ENCODE data around the gene TELO2. TPM values are rescaled to one million over a fixed set of nuclear protein-coding genes. Genes with fewer than 3 reads are reported as not detected.

TELO2 gene
- total and polyA plus RNA-seq, 9 donors: 14.5 to 40.4 (median 35.8) TPM

DNA sequence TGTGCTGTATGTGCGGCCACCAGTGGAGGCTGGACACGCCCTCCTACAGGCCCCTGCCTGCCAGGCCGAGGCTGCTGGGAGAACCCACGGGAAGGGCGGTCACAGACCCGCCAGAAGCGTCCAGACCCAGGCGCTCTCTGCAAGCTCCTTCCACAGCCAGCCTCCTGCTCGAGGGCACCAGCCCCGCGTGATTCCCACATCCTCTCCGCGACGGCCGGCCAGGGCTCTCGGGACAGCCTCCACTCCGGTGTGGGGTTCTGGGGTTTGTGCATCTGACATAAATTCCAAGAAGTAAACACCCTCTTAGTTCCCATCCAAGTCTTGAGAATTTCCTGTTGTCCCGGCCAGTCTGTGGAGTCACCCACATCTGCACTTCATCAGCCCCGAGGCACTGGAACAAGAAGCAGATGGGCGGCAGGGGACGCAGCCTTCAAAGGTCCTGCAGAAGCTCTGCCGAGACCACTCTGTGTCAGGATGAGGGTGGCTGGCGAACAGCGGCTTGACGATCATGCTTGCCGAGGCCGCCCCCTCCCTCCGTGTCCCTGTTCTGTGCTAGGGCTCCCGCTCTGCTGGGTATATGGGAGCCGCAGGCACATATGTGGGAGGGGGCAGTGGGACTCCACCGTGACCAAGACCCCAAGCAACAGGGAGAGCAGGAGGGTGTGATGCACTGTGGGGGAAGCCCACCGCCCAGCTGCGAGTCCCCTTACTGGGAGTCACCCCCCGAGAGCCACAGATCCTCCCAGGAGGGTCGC lies 37.9 kb downstream of the TELO2 start:
- no peak overlapping the region for H3K4me3 ChIP-seq (ENCODE audit: low read length)

DNA sequence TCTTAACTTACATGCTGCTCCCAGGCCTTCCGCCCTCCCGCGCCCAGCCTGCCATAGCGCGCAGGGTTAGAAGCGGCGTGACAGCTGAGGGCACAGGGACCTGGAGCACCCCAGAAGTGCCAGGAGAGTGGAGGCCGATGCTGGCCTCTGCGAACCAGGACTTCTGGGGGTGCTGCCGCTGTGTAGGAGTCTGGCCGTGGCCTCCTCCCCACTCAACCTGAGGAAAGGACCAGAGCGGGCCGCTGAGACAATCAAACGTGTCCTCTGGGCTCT lies 38.4 kb downstream of the TELO2 start:
- Histone ChIP-seq H3K27ac (ENCODE audit: low read length) (peak overlapping the region; percentile 90), H3K36me3 (ENCODE audit: control insufficient read depth, insufficient read depth, low read length) (peaks cover 11% of the 10 kb centered on the region), H3K9me3 (replicated peaks; ENCODE audit: control insufficient read depth, low read depth, low read length) (no peaks in the 10 kb centered on the region), H3K4me1 (ENCODE audit: control insufficient read depth, insufficient read depth, low read length) (peaks cover 68% of the 10 kb centered on the region), H3K4me3 (ENCODE audit: low read length) (no peak overlapping the region), H3K27me3 (ENCODE audit: control insufficient read depth, insufficient read depth, low read length) (no peaks in the 10 kb centered on the region)
- DNase-seq: no peak
- 83% methylated on average over 7 of the region's 14 CpGs for WGBS (ENCODE audit: insufficient coverage)

More for the DNA sequence above, 37.9 kb downstream of the TELO2 start:
- DNase-seq: peak; percentile 90
- 36% methylated on average over 31 of the region's 35 CpGs for WGBS (ENCODE audit: insufficient coverage)
- Histone ChIP-seq H3K9me3 (replicated peaks; ENCODE audit: control insufficient read depth, low read depth, low read length) (no peaks in the 10 kb centered on the region), H3K36me3 (ENCODE audit: control insufficient read depth, insufficient read depth, low read length) (peaks cover 5% of the 10 kb centered on the region), H3K27me3 (ENCODE audit: control insufficient read depth, insufficient read depth, low read length) (no peaks in the 10 kb centered on the region), H3K4me1 (ENCODE audit: control insufficient read depth, insufficient read depth, low read length) (peaks cover 63% of the 10 kb centered on the region), H3K27ac (ENCODE audit: low read length) (peak overlapping the region; percentile 90)

DNA sequence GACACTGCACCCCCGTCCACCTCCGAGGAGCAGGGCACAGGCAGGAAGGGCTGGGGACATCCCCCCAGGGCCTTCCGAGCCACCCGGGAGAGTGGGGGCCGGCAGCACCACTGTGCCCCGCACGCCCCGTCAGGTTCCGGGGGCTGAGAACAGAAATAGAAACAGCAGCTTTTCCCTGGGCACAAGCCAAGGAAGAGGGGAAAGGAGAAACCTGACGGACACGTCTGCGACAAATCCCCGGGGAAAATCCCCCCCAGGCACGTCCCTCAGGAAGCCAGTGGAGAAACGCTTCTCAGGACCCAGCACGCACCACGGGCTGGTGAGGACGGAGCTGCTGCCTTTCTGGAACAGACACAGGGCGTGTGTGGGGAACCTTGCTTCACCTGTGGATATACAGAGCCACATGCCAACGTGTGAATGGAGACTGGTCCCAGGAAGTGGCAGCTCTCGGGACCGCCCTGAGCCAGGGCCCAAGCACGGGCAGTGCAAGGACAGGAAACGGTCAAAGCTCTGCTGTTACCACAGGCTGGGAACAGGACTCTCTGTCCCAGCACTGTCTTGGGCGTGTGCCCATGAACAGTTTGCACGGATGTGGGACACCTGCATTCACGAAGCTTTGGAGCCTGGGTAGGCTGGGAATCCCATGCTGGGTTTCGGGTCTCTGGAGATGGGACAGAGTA lies 39.1 kb downstream of the TELO2 start:
- Histone ChIP-seq H3K4me1 (ENCODE audit: control insufficient read depth, insufficient read depth, low read length) (peaks cover 70% of the 10 kb centered on the region), H3K27ac (ENCODE audit: low read length) (peak overlapping the region; percentile 90), H3K27me3 (ENCODE audit: control insufficient read depth, insufficient read depth, low read length) (no peaks in the 10 kb centered on the region), H3K9me3 (replicated peaks; ENCODE audit: control insufficient read depth, low read depth, low read length) (no peaks in the 10 kb centered on the region), H3K4me3 (ENCODE audit: low read length) (no peak overlapping the region), H3K36me3 (ENCODE audit: control insufficient read depth, insufficient read depth, low read length) (peaks cover 17% of the 10 kb centered on the region)
- WGBS (ENCODE audit: insufficient coverage): 40% methylated on average over 27 of the region's 28 CpGs
- DNase-seq: peak; percentile 76

DNA sequence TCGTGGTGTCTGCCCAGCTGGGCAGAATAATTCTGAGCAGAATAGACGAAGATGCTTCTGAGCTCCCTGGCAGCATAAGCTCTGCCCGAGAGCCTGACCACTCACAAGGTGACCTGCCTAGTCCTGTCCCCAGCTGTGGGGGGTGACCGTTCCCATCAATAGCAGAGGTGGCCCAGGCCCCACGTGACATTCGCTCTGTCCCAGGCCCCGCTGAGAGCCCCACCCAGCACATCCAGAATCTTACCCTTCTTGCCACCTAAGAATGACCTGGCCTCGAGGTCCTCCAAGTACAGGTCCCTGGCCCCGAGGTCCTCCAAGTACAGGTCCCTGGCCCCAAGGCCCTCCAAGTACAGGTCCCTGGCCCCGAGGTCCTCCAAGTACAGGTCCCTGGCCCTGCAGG lies 39.6 kb downstream of the TELO2 start:
- Histone ChIP-seq H3K36me3 (ENCODE audit: control insufficient read depth, insufficient read depth, low read length) (peaks cover 20% of the 10 kb centered on the region), H3K4me1 (ENCODE audit: control insufficient read depth, insufficient read depth, low read length) (peaks cover 65% of the 10 kb centered on the region), H3K9me3 (replicated peaks; ENCODE audit: control insufficient read depth, low read depth, low read length) (no peaks in the 10 kb centered on the region), H3K4me3 (ENCODE audit: low read length) (no peak overlapping the region), H3K27me3 (ENCODE audit: control insufficient read depth, insufficient read depth, low read length) (no peaks in the 10 kb centered on the region), H3K27ac (ENCODE audit: low read length) (peak overlapping the region; percentile 90)
- DNase-seq: no peak
- WGBS (ENCODE audit: insufficient coverage): 56% methylated on average over 6 of the region's 10 CpGs

DNA sequence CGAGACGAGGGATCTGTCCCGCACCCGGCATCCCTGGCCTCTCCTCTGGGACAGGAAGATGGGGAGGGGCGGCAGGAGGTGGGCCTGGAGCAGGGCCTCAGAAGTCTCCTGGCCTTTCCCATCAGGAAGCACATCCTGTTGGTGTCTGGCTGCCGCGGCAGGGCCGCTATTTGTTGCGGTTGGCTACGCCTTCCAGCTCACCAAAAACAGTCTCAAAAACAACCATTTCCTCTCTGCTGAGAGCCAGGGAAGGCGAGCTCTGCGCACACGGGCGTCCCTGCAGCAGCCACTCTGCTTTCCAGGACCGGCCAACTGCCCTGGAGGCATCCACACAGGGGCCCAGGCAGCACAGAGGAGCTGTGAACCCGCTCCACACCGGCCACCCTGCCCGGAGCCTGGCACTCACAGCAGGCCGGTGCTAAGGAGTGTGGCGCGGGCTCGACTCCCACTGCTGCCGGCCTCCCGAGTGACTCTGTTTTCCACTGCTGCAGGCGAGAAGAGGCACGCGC lies 40.3 kb downstream of the TELO2 start, which contains the start of gene TMEM204:
TSS of gene TMEM204 (plus strand) at position 224 of the 509 bp plus-strand sequence. CDS start 610 bp downstream, outside the sequence.
- 10% methylated on average over 27 of the region's 27 CpGs for WGBS (ENCODE audit: insufficient coverage)

DNA sequence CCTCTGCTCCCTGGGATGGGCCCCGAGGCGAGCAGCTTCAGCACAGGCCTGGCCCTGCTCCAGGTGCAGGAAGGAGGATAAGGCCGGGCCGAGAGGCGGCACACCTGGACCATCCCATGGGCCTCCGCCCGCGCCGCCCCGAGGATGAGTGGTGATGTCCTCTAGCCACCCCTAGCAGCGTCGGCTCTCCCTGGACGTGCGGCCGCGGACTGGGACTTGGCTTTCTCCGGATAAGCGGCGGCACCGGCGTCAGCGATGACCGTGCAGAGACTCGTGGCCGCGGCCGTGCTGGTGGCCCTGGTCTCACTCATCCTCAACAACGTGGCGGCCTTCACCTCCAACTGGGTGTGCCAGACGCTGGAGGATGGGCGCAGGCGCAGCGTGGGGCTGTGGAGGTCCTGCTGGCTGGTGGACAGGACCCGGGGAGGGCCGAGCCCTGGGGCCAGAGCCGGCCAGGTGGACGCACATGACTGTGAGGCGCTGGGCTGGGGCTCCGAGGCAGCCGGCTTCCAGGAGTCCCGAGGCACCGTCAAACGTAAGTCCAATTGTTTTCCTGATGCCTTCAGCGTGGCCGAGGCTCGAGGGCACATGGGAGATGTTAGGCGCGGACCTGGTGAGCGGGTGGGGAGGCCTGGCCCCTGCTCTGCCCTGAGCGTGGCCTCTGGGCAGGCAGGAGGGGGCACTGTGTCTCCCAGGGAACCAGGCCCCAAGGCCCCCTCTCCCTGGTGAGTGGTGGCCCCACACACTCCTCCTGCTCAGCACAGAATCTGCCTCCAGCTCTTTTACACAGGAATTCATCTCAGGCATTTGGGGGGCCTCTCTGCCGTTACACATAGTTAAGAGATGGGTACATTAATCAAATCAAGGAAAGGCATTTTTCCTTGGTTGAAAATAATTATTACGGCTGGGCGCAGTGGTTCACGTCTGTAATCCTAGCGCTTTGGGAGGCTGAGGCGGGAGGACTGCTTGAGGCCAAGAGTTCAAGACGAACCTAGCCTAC lies 41.2 kb downstream of the TELO2 start:
- H3K4me1 ChIP-seq (ENCODE audit: control insufficient read depth, insufficient read depth, low read length): peaks cover 71% of the 10 kb centered on the region
- H3K36me3 ChIP-seq (ENCODE audit: control insufficient read depth, insufficient read depth, low read length): peaks cover 33% of the 10 kb centered on the region
- DNase-seq: no peak
- H3K9me3 ChIP-seq (replicated peaks; ENCODE audit: control insufficient read depth, low read depth, low read length): no peaks in the 10 kb centered on the region
- no peaks in the 10 kb centered on the region for H3K27me3 ChIP-seq (ENCODE audit: control insufficient read depth, insufficient read depth, low read length)
- peak overlapping the region; percentile 82 for H3K27ac ChIP-seq (ENCODE audit: low read length)
- WGBS (ENCODE audit: insufficient coverage): 25% methylated on average over 49 of the region's 57 CpGs
- peak overlapping the region; percentile 68 for H3K4me3 ChIP-seq (ENCODE audit: low read length)

More for the DNA sequence above, 40.3 kb downstream of the TELO2 start, which contains the start of gene TMEM204:
- Histone ChIP-seq H3K36me3 (ENCODE audit: control insufficient read depth, insufficient read depth, low read length) (peaks cover 27% of the 10 kb centered on the region), H3K9me3 (replicated peaks; ENCODE audit: control insufficient read depth, low read depth, low read length) (no peaks in the 10 kb centered on the region), H3K4me1 (ENCODE audit: control insufficient read depth, insufficient read depth, low read length) (peaks cover 66% of the 10 kb centered on the region), H3K27me3 (ENCODE audit: control insufficient read depth, insufficient read depth, low read length) (no peaks in the 10 kb centered on the region), H3K27ac (ENCODE audit: low read length) (peak within 1 kb of the TSS; percentile 90), H3K4me3 (ENCODE audit: low read length) (peak within 1 kb of the TSS; percentile 68)
- peak; percentile 93 for DNase-seq

DNA sequence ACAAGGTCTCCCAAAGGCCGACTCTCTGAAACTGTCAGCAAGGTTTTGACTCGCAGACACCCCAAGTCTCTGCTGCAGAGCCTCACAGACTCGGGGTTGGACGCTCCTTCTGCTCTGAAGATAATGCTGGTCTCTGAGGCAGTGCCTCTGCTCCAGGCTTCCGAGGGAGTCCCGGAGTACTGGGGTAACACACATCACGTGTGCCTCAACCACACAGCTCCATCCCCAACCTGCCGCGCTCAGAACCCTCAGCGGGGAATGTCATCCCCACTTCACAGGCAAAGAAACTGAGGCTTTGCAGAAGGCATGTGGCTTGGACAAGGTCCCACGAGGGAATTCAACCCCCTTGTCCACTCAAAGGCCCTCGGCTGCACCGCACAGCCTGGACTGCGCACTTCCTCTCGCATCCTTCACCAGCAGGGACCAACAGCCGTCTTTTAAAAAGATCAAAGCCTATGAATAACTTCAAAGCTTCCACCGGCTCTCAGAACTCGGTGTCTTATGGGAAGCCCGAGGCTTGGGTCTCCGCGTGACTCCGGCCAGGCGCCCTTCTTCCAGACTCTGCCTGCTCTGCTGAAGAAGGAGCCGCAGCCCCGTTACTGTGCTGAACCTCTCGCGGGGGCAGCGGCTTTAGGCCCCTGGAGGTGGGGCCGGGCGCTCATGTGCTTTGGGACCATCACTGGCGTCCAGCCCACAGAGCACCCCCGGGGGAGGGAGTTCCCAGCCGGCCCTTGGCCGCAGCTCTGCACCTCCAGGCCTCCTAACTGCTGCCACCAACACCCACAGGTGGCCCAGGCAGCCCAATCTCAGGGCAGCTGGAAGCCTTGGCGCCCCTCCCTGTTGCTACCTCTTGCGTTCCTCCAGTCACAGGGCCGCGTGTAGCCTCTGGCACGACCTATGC lies 42.5 kb downstream of the TELO2 start:
- H3K4me3 ChIP-seq (ENCODE audit: low read length): peak overlapping the region; percentile 68
- 39% methylated on average over 28 of the region's 39 CpGs for WGBS (ENCODE audit: insufficient coverage)
- H3K4me1 ChIP-seq (ENCODE audit: control insufficient read depth, insufficient read depth, low read length): peaks cover 76% of the 10 kb centered on the region
- H3K27ac ChIP-seq (ENCODE audit: low read length): no peak overlapping the region
- H3K36me3 ChIP-seq (ENCODE audit: control insufficient read depth, insufficient read depth, low read length): peaks cover 46% of the 10 kb centered on the region
- no peaks in the 10 kb centered on the region for H3K9me3 ChIP-seq (replicated peaks; ENCODE audit: control insufficient read depth, low read depth, low read length)
- no peaks in the 10 kb centered on the region for H3K27me3 ChIP-seq (ENCODE audit: control insufficient read depth, insufficient read depth, low read length)
- no peak for DNase-seq

DNA sequence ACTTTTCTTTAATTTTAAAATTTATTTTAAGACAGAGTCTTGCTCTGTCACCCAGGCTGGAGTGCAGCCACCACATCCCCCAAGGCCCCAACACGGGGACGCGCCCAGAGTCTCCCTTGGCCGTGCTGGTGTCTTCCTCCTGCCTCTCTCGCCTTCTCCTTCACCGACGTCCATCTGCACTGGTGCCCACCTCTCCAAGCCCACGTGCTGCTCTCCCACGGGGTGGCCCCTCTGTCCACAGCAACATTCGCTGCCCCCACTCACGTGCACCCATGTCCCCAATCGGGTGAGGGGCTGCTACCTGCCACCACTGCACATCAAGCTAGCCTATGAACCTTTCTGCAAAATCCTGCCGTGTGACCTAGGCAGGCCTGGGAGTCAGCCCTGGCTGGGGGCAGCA lies 43.4 kb downstream of the TELO2 start:
- Histone ChIP-seq H3K27me3 (ENCODE audit: control insufficient read depth, insufficient read depth, low read length) (no peaks in the 10 kb centered on the region), H3K4me1 (ENCODE audit: control insufficient read depth, insufficient read depth, low read length) (peaks cover 78% of the 10 kb centered on the region), H3K4me3 (ENCODE audit: low read length) (no peak overlapping the region), H3K27ac (ENCODE audit: low read length) (no peak overlapping the region), H3K36me3 (ENCODE audit: control insufficient read depth, insufficient read depth, low read length) (peaks cover 50% of the 10 kb centered on the region), H3K9me3 (replicated peaks; ENCODE audit: control insufficient read depth, low read depth, low read length) (no peaks in the 10 kb centered on the region)
- no peak for DNase-seq
- WGBS (ENCODE audit: insufficient coverage): 64% methylated on average over 13 of the region's 13 CpGs

DNA sequence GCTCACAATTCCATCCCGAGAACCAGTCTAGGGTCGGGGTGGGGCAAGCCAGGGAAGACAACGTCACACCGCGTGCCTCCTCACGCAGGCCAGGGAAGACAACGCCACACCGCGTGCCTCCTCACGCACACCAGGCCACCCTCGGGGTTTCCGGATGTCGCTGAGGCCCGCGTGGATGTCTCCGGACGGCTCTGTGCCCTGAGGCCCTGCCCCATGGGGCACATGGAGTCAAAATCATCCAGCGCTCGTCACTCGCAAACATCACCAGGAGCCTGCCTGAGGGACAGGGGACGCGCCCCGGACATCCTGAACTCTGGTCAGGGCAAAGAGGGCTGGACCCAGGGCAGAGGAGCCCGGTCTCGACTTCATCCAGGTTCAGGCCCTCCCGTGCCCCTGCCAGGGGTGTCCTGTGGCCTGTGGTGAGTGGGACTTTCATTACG lies 44.0 kb downstream of the TELO2 start:
- Histone ChIP-seq H3K4me3 (ENCODE audit: low read length) (no peak overlapping the region), H3K4me1 (ENCODE audit: control insufficient read depth, insufficient read depth, low read length) (peaks cover 78% of the 10 kb centered on the region), H3K27ac (ENCODE audit: low read length) (no peak overlapping the region), H3K9me3 (replicated peaks; ENCODE audit: control insufficient read depth, low read depth, low read length) (no peaks in the 10 kb centered on the region), H3K27me3 (ENCODE audit: control insufficient read depth, insufficient read depth, low read length) (no peaks in the 10 kb centered on the region), H3K36me3 (ENCODE audit: control insufficient read depth, insufficient read depth, low read length) (peaks cover 53% of the 10 kb centered on the region)
- no peak for DNase-seq
- WGBS (ENCODE audit: insufficient coverage): 81% methylated on average over 27 of the region's 27 CpGs
